HuH-7.5 (cell line): ENCODE results near the gene CFAP61.

Source experiments
- DNase-seq: peaks from one replicate; pipeline ENCODE4 v3.0.0; 2011; ENCODE audit warnings: low spot score

The CFAP61 gene

DNA sequence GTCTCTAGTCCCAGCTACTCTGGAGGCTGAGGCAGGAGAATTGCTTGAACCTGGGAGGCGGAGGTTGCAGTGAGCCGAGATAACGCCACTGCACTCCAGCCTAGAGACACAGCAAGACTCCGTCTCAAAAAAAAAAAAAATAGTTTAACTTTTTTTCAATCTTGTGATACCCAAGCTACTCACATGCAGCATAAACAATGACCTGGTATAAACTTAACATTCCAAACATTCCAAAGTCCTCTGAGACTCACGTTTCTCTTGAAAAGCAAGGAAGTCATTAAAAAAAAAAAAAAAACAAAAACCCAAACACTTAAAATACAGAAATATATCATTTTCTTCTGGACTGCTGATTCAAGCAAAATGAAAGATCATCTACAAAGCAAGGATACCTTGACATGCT lies 14.4 kb upstream of the CFAP61 start:
- DNase-seq: no peak

GRCh38 chr20:20038586-20038985 lies 13.7 kb upstream of the CFAP61 start:
- no peak for DNase-seq

GRCh38 chr20:20039752-20040387 lies 12.5 kb upstream of the CFAP61 start:
- no peak for DNase-seq

- DNase-seq: no peak
Observed at GRCh38 chr20:20051767-20052073, 612 bp upstream of the CFAP61 start.

GRCh38 chr20:20060234-20060998 lies 8.1 kb downstream of the CFAP61 start:
- no peak for DNase-seq

- DNase-seq: no peak
Observed at GRCh38 chr20:20063941-20064702, 11.8 kb downstream of the CFAP61 start.

GRCh38 chr20:20065361-20065760 lies 13.0 kb downstream of the CFAP61 start:
- no peak for DNase-seq

- DNase-seq: no peak
Observed at GRCh38 chr20:20070871-20071726, 18.8 kb downstream of the CFAP61 start.

GRCh38 chr20:20073801-20074371 lies 21.6 kb downstream of the CFAP61 start:
- no peak for DNase-seq

DNA sequence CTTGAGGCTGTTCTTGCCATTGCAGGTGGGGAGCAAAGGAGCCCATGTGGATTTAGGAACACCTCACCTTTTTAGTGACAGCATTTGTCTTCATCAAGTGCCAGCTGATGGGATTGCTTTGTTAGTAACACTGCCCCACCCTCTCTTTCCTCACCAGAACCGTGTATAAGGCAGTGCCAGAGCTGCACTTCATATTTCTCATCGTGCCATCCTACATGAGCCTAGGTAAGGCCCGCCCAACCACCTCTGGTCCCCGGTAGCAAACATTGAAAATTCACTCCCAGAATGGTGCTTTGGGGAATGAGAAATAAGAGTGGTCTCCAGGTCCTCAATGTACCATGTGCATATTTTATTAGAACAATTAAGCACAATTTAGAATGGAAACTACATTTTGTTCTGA lies 22.7 kb downstream of the CFAP61 start:
- DNase-seq: no peak

DNA sequence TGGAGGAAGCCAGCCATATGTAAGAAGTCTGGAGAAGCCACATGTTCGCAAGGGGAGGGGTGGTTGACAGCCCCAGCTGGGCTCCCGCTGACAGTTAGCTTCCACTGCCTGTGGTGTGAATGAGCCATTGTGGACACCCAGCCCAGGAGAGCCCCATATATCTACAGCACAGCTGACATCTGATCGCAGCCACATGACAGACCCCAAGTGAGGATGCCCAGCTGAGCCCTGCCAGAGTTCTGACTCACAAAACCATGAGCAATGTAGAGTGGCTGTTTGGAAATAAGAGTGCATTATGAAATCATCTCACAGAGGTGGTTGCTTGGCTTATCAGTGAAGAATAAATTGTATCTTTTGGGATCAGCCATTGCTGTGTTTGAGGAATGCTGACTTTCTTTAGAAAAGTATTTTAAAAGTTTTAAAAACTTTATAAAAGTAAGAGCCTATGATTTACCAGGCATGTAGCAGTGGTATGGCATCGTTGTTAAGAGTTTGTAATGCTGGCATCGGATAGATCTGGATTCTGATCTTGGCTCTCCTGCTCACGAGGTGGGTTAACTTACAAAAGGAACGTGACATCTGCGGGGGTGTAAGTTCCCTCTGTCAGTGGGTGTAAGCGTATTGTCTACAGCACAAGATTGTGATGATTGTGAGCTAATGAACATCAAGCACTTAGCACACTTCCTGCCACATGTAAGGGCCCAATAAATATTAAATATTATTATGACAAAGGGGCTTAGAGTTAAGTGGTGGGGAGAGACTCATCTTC lies 24.1 kb downstream of the CFAP61 start:
- DNase-seq: no peak

- no peak for DNase-seq
Observed at GRCh38 chr20:20078041-20078440, 25.7 kb downstream of the CFAP61 start.

DNA sequence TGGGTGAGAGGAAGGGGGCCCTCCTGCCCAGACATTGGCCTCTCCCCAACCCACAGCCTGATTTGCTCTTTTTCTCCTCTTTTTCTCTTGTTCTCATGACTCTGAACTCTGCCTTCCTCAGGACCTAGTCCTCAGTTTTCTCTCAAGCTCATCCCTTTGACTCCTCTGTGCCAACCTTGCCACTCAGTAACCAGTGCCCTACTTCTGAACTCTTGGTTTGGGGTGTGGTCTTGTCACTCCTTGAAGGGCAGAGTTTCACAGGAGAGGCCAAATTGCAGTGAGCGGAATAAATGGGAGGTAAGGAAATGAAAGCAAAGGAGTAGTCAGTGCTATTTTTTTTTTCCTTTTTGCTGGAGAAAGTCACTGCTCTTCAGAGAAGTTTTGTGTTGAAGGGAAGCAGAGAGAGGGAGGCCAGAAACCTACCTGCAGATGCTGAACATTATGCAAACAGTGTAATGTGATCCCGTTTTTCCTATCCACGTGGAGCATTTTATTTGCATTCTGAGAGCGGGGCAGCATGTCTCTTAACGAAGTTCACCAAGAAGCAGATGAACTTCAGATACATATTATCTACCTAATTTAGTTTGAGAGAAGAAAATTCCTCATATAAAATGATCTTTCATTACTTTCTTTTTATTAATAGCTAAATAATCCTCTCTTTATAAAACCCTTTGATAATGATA lies 26.9 kb downstream of the CFAP61 start:
- no peak for DNase-seq

- DNase-seq: no peak
Observed at GRCh38 chr20:20083807-20084206, 31.5 kb downstream of the CFAP61 start.

- DNase-seq: no peak
Observed at GRCh38 chr20:20084296-20084752, 32.0 kb downstream of the CFAP61 start.

- DNase-seq: no peak
Observed at GRCh38 chr20:20085071-20085470, 32.7 kb downstream of the CFAP61 start.

GRCh38 chr20:20085812-20086211 lies 33.5 kb downstream of the CFAP61 start:
- no peak for DNase-seq

DNA sequence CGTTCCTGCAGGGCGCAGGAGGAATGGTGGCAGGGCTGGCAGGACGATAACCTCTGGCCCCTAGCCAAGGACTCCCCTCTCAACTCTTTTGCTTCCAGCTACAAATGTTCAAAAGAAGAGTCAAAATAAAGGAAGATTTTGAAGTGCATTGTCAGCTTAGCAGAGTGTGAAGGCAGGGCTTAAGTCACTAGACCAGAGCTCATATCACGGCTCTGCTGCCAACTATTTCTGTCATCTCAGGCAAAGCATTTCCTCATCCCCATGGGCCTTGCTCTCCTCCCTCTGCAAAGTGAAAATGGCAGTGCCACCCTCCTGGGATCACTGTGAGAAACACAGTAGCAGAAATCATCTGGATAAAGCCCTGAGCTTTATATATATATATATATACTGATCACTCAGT lies 36.7 kb downstream of the CFAP61 start:
- no peak for DNase-seq

- DNase-seq: no peak
Observed at GRCh38 chr20:20089939-20090338, 37.6 kb downstream of the CFAP61 start.

- no peak for DNase-seq
Observed at GRCh38 chr20:20092827-20093226, 40.5 kb downstream of the CFAP61 start.
